CD14-positive monocyte (primary cell): ENCODE measurements around the gene HS3ST2. TPM values are rescaled to one million over a fixed set of nuclear protein-coding genes. Genes with fewer than 3 reads are reported as not detected.
A peak's percentile ranks its signal among the peaks of the same experiment; 100 is the strongest.

Experiments
- DNase-seq, 3 donors: peaks; one replicate each; pipeline ENCODE4 v3.0.0-alpha.2; 2011 to 2022
- H2AFZ ChIP-seq: 2 replicates; pipeline ENCODE4 v1.6.0; 2012; ENCODE audit warnings: mild to moderate bottlenecking, low read depth, low read length, inconsistent platforms; ENCODE audit not compliant: insufficient read depth, poor library complexity, severe bottlenecking
- H3K27ac ChIP-seq, 2 donors: 1 replicate in 1 of 2; 2 replicates in 1 of 2; pipeline ENCODE4 v1.5.1; 2012 to 2013; ENCODE audit warnings: low read length in 2 of 2, control low read depth in 1 of 2, inconsistent platforms in 1 of 2, low read depth in 1 of 2, mild to moderate bottlenecking in 1 of 2
- H3K27me3 ChIP-seq, 2 donors: one replicate each; pipeline versions ENCODE4 v1.6.0 to v1.6.1; 2011 to 2013; ENCODE audit warnings: low read length in 2 of 2; ENCODE audit not compliant: control insufficient read depth in 2 of 2, insufficient read depth in 2 of 2
- H3K36me3 ChIP-seq, 2 donors: replicated peaks in 1 of 2; 1 replicate in 1 of 2; 2 replicates in 1 of 2; pipeline versions ENCODE4 v1.5.1 to v1.6.1; 2012 to 2013; ENCODE audit warnings: low read length in 2 of 2, control low read depth in 1 of 2, inconsistent platforms in 1 of 2, mild to moderate bottlenecking in 1 of 2; ENCODE audit not compliant: insufficient read depth in 2 of 2, control insufficient read depth in 1 of 2
- H3K4me1 ChIP-seq, 2 donors: 1 replicate in 1 of 2; 2 replicates in 1 of 2; pipeline versions ENCODE4 v1.5.1 to v1.6.1; 2012 to 2013; ENCODE audit warnings: low read length in 2 of 2, control low read depth in 1 of 2, inconsistent platforms in 1 of 2, mild to moderate bottlenecking in 1 of 2, moderate library complexity in 1 of 2; ENCODE audit not compliant: insufficient read depth in 2 of 2, control insufficient read depth in 1 of 2
- H3K4me2 ChIP-seq: replicated peaks from 2 replicates; pipeline ENCODE3; 2012; ENCODE audit warnings: low read length, moderate library complexity, mild to moderate bottlenecking; ENCODE audit not compliant: poor library complexity, severe bottlenecking; ENCODE audit errors: extremely low read depth
- H3K4me3 ChIP-seq, 3 experiments: fragments of 200-600 bp in 1 of 3; sonication (generic) in 1 of 3; replicated peaks in 1 of 3; 1 replicate in 2 of 3; 2 replicates in 1 of 3; pipeline ENCODE4 v1.5.1; 2011 to 2013; ENCODE audit warnings: low read length in 3 of 3, mild to moderate bottlenecking in 3 of 3, control low read depth in 2 of 3, low read depth in 2 of 3, inconsistent platforms in 1 of 3, moderate library complexity in 1 of 3
- H3K79me2 ChIP-seq: 2 replicates; pipeline ENCODE4 v1.6.0; 2012; ENCODE audit warnings: mild to moderate bottlenecking, control low read depth, inconsistent platforms, low read length, moderate library complexity; ENCODE audit not compliant: insufficient read depth
- H3K9ac ChIP-seq: 2 replicates; pipeline ENCODE4 v1.6.0; 2017; ENCODE audit warnings: low read length, mild to moderate bottlenecking; ENCODE audit not compliant: insufficient read depth, poor library complexity, severe bottlenecking
- H3K9me3 ChIP-seq, 2 donors: replicated peaks in 1 of 2; 1 replicate in 1 of 2; 2 replicates in 1 of 2; pipeline versions ENCODE4 v1.5.1 to v1.6.1; 2012 to 2013; ENCODE audit warnings: low read length in 2 of 2, control low read depth in 1 of 2; ENCODE audit not compliant: control insufficient read depth in 1 of 2, insufficient read depth in 1 of 2
- H4K20me1 ChIP-seq: 2 replicates; pipeline ENCODE4 v1.6.0; 2012; ENCODE audit warnings: mild to moderate bottlenecking, low read length, control low read depth, moderate library complexity; ENCODE audit not compliant: insufficient read depth
- H3K27ac Mint-ChIP-seq, 7 donors: one replicate each; pipeline ENCODE4 v1.8.0; 2020; ENCODE audit warnings: mild to moderate bottlenecking in 7 of 7, mixed read lengths in 7 of 7, moderate library complexity in 6 of 7, inconsistent platforms in 2 of 7
- H3K27me3 Mint-ChIP-seq, 3 donors: one replicate each; pipeline ENCODE4 v1.8.0; 2021 to 2022; ENCODE audit warnings: low read depth in 3 of 3, mild to moderate bottlenecking in 3 of 3, mixed read lengths in 3 of 3, moderate library complexity in 3 of 3, inconsistent platforms in 1 of 3
- H3K36me3 Mint-ChIP-seq, 2 donors: one replicate each; pipeline ENCODE4 v1.8.0; 2020; ENCODE audit warnings: mixed read lengths in 2 of 2, inconsistent platforms in 1 of 2, mild to moderate bottlenecking in 1 of 2
- H3K4me1 Mint-ChIP-seq: one replicate; pipeline ENCODE4 v1.8.0; 2020; ENCODE audit warnings: mild to moderate bottlenecking, mixed read lengths
- H3K4me3 Mint-ChIP-seq, 2 donors: one replicate each; pipeline ENCODE4 v1.8.0; 2020; ENCODE audit warnings: mild to moderate bottlenecking in 2 of 2, mixed read lengths in 2 of 2, moderate library complexity in 1 of 2
- H3K9me3 Mint-ChIP-seq, 7 donors: one replicate each; pipeline ENCODE4 v1.8.0; 2020 to 2022; ENCODE audit warnings: mixed read lengths in 7 of 7, mild to moderate bottlenecking in 6 of 7, moderate library complexity in 6 of 7, inconsistent platforms in 2 of 7
- CTCF ChIP-seq: fragments of 200-600 bp; IDR thresholded peaks from one replicate; pipeline ENCODE4 v1.8.0; 2022; ENCODE audit warnings: antibody characterized with exemption, mild to moderate bottlenecking
- WGBS: methylation state at CpG from one replicate; pipeline ENCODE4 v1.1.5; 2013; ENCODE audit warnings: missing lambda C conversion rate; ENCODE audit not compliant: insufficient coverage; 5-methylcytosine and 5-hydroxymethylcytosine counted together
- intact Hi-C, 2 donors: fragments of 100-400 bp; cut with micrococcal nuclease; formaldehyde crosslinking; loops; one replicate each; pipeline versions ENCODE4 v1.15.0 to v1.15.1; 2023
- polyA plus RNA-seq, 3 donors: library from polyadenylated mRNA; depleted of rRNA in 1 of 3; unstranded in 2 of 3; stranded (reverse) in 1 of 3; fragments of 300-500 nt in 2 of 3; fragments of >200 nt in 1 of 3; fragmentation: Illumina TruSeq in 2 of 3; gene quantifications; 1 replicate in 2 of 3; 2 replicates in 1 of 3; pipeline ENCODE4 v1.2.3, GENCODE V29; 2012 to 2021

The HS3ST2 gene
- polyA plus RNA-seq, 3 donors, result not detected

- Histone ChIP-seq H3K27ac (no peak overlapping the region), H2AFZ (peak overlapping the region; percentile 42), H3K27me3 (no peaks in the 10 kb centered on the region), H3K4me3 (no peak overlapping the region), H3K4me2 (no peak overlapping the region), H3K36me3 (no peaks in the 10 kb centered on the region), H3K79me2 (no peaks in the 10 kb centered on the region), H3K9ac (no peak overlapping the region), H3K9me3 (no peaks in the 10 kb centered on the region), H3K4me1 (peaks cover 56 to 65% of the 10 kb centered on the region in 2 donors), H4K20me1 (no peaks in the 10 kb centered on the region)
- Mint-ChIP-seq H3K27me3 (peaks cover 0 to 4% (median under 1%) of the 10 kb centered on the region in 3 donors), H3K9me3 (peaks cover 0 to 6% (median 3%) of the 10 kb centered on the region in 7 donors), H3K4me1 (peaks cover 69% of the 10 kb centered on the region), H3K36me3 (peaks cover 0 to 3% of the 10 kb centered on the region in 2 donors), H3K4me3 (no peak overlapping the region), H3K27ac (peak overlapping the region in 1 of 7 donors; percentile 46)
- no CpG with 5 or more reads among the region's 6 CpGs for WGBS
- peak in 1 of 3 donors; percentile 9 for DNase-seq
- no peak for TF ChIP-seq CTCF
- intact Hi-C loops, result no loop called here
These were observed 29.2 kb upstream of the HS3ST2 start for GRCh38 chr16:22784690-22785214.

- H3K27me3 ChIP-seq, result no peaks in the 10 kb centered on the region
- H3K4me3 ChIP-seq, result no peak overlapping the region
- DNase-seq, result no peak
- TF ChIP-seq CTCF, result no peak
- H3K27me3 Mint-ChIP-seq, result peaks cover 0 to 4% (median 0%) of the 10 kb centered on the region in 3 donors
- no peak overlapping the region for H3K27ac ChIP-seq
- H3K4me2 ChIP-seq, result no peak overlapping the region
- peaks cover 0 to 3% of the 10 kb centered on the region in 2 donors for H3K36me3 Mint-ChIP-seq
- intact Hi-C loops, result no loop called here
- H4K20me1 ChIP-seq, result no peaks in the 10 kb centered on the region
- no peaks in the 10 kb centered on the region for H3K36me3 ChIP-seq
- no peak overlapping the region for H3K4me3 Mint-ChIP-seq
- 93% methylated on average over 3 of the region's 5 CpGs for WGBS
- no peak overlapping the region for H2AFZ ChIP-seq
- no peak overlapping the region for H3K9ac ChIP-seq
- no peak overlapping the region for H3K27ac Mint-ChIP-seq
- H3K9me3 Mint-ChIP-seq, result peaks cover 0 to 6% (median 3%) of the 10 kb centered on the region in 7 donors
- H3K9me3 ChIP-seq, result no peaks in the 10 kb centered on the region
- peaks cover 69% of the 10 kb centered on the region for H3K4me1 Mint-ChIP-seq
- no peaks in the 10 kb centered on the region for H3K79me2 ChIP-seq
- peaks cover 56 to 65% of the 10 kb centered on the region in 2 donors for H3K4me1 ChIP-seq
These were observed 28.4 kb upstream of the HS3ST2 start for GRCh38 chr16:22785552-22785951.
